ENCODE results near the gene CROCC.

CROCC gene

GRCh38 chr1:16971341-16972188 is 49.8 kb downstream of the CROCC start:
- no peak for DNase-seq

GRCh38 chr1:16972189-16972895 is 50.6 kb downstream of the CROCC start:
- DNase-seq = no peak

DNA sequence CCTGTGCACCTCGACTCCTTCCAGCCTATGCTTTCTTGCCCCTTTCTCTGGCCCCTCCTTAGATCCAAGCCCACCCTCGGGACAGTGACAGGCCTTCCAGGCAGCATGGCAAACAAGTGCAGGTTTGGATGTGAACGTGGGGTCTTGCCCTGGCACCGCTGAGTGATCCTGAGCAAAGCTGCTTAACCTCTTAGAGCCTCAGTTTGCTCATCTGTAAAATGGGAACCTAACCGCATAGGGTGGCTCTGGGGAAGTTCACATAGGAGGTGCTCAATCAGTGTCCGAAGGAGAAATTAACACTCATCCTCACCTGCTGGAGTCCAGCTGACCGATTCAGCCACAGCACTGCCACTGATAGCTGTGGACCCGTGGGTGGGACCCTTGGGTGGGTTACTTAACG is 51.5 kb downstream of the CROCC start:
- no peak for DNase-seq

- no peak for DNase-seq
Observed at GRCh38 chr1:16975211-16975610, 53.5 kb downstream of the CROCC start.

DNA sequence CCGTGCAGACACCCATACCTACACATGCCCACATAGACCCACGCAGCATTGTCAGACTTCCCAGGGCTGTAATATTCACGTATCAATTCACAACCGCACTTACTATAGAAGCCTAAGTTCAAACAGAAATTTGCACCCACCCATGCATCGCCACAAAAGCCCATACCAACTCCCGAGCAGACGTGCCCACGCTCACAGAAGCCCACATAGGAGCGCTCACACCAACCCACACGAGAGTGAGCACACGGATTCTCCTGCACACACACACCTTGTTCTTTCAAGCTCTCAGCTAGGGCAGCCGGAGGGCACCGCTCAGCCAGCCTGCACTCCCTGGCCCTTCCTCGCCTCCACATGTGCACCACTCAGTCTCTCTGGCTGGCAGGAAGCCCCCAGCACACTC is 54.1 kb downstream of the CROCC start:
- no peak for DNase-seq

- DNase-seq = no peak
Observed at GRCh38 chr1:16976966-16977365, 55.2 kb downstream of the CROCC start.

GRCh38 chr1:16977377-16977776 is 55.6 kb downstream of the CROCC start:
- no peak for DNase-seq

- DNase-seq = no peak
Observed at GRCh38 chr1:16978139-16978538, 56.4 kb downstream of the CROCC start.

GRCh38 chr1:16978567-16979474 is 57.1 kb downstream of the CROCC start:
- no peak for DNase-seq

DNA sequence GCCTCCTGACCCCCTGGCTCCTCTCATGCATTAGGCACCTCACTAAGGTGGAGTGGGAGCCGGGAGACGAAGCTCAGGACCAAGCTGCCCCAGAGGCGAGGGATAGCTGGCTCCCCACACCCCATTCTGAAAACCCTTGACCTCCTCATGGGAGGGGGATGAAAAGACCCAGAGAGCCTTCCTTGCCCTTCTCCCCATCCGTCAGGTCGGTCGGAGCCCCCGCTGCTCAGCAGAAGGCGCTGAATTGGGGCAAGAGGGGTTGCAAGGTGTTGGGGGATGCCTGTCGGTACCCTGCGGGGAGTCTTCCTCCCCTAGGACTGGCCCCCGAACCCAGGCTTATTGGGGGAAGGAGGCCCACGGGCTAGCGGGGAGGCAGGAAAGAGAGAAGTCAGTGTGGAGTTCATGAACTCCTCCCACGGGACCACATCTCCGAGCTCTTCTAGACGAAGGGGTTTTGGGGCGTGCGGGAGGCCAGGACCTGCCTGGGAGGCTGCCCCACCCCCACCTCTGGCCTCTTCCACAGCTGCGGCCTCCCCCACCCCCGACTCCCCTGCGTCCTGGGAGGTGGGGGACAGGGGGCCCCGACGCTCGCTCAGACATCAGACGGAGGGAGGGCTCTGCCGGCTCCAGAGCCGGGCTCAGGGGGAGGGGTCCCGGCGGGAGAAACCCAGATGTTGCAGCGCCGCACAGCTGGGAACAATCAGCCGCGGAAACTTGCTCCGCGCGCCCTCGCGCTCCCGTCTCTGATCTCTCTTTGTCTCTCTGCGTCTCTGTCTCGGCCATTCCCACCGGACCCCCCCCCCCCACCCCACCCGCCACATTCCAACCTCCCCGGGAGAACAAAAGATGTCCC is 58.0 kb downstream of the CROCC start:
- no peak for DNase-seq

DNA sequence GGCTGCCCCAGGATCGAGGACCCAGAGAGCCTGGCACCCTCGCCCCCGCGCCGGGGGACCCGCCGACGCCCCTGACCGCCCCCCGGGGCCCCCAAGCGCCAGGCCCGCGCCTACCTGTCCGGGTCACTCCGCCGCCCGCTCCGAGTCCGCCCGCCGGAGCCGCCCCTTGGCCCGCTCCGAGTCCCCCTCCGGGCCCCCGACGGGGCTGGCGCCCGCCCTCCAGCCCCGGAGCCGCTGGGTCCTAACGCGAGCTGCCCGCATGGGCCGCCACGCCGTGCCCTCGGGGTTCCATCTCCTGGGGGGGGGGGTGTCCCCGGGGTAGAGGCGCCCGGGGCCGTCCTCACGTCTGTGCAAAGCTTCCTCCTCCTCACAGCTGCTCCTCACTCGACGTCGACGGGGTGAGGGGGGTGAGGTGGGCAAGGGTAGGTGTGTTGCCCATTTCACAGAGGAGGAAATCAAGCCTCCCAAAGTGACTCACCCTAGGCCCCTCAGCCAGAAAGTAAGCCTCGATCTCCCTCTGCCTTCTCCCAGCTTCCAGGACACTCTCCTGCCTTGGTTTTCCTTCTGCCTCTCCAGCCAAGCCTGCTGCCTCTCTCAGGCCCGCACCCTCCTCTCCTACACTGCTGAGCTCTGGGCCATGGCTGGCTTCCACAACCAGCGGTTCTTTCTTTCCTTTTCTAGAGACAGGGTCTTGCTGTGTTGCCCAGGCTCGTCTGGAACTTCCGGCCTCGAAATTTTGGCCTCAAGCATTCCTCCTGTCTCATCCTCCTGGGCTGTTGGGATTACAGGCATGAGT is 58.9 kb downstream of the CROCC start, which contains the start of gene MFAP2:
Gene MFAP2 (minus strand): TSS at position 148 of the 796 bp plus-strand sequence. CDS start 2,347 bp downstream, outside the sequence.
- DNase-seq = no peak

DNA sequence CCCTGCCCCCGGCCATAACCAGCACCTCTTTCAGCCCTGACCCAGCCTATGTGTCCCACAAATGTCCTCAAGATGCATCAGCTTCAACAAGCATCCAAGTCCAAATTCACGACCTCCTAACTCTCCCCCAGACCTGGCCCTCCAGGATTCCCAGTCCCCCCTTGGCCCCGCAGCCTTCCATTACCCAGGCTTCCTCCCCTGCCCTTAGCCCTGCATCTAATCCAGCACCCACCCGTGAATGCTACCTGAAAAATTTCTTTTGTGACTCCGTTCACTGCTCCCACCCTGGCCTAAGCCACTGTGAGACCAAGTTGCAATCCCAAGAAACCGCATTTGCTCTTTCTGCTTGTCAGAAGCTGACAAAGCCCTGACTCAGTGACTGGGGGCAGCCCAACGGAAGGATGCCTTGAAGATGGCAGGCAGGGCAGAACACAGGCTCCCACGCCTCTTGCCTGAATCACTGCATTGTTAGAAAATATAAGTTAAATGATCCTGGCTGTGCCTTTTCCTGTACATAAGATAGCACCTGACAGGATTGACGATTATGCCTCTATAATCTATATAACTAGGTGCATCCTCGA is 59.6 kb downstream of the CROCC start:
- DNase-seq = no peak

DNA sequence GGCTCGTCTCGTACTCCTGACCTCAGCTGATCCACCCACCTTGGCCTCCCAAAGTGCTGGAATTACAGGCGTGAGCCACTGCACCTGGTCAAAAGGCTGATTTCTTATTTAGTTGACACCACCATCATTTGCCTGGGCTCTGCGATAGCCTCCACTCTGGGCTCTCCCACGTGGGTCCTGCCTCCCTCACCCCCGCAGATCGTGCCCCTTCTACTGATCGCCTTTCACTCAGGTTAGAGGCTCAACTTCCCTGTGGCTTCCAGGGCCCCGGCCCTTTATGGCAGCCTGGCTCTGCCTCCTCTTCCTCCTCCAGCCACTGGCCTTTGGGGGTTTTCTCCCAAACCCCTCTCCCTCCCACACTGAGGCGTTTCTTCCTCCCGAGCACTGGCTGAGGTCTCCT is 61.2 kb downstream of the CROCC start:
- no peak for DNase-seq

DNA sequence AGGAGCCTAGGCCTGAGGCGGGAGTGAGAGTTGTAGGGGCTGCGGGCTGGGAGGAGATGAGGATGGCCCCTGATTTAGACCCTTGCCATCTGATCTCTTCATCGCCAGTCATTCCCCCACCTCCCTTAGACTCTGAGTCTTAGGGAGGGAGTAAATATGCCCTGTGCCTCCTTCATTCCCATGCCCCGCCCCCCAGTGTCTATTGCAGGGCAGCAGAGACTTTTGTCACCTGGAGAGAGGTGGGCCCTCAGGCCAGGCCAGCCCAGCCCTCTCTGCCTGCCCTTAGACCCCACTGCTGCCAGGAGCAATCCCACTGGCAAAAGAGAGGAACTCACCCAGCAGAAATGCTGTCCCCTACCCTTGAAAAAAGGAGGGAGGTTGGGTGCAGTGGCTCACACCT is 61.9 kb downstream of the CROCC start:
- no peak for DNase-seq

DNA sequence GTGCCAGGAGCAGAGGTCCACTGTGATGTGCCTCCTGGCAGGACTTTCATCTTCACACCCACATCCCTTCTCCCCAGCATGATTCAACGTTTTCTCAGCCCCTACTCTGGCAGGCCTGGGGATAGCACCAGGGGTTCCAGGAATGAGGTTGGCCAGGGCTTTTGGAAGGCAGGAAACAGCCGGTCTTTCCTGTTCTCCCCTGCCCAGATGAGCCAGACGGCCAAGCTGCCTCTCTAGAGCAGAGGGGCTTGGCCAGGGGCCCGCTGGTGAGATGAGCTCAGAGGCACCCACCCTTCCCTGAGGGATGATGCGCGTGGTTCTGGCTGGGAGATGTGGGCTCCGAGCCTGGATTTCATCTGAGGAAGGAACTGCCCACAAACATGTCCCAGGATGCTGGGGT is 63.0 kb downstream of the CROCC start:
- no peak for DNase-seq

- no peak for DNase-seq
Observed at GRCh38 chr1:16986113-16986512, 64.4 kb downstream of the CROCC start.

DNA sequence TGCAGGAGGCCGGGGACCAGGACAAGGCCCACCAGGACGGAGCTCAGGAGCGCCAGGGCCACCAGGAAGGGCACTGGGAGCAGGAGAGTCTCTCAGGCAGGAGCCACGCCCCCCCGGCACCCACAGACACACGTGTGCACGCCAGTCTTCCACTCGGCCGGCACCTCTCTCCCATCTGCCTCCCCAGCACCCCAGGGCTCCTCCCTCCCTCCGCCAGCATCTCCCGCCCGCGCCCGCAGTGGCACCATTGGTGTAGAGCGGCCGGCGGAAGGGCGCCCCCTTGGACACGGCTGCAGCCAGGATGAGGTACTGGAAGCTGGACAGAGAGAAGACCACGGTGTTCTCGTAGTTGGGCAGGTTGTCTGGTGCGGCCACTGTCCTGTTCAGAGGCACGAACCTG is 64.8 kb downstream of the CROCC start:
- no peak for DNase-seq

GRCh38 chr1:16986962-16987361 is 65.2 kb downstream of the CROCC start:
- no peak for DNase-seq

DNA sequence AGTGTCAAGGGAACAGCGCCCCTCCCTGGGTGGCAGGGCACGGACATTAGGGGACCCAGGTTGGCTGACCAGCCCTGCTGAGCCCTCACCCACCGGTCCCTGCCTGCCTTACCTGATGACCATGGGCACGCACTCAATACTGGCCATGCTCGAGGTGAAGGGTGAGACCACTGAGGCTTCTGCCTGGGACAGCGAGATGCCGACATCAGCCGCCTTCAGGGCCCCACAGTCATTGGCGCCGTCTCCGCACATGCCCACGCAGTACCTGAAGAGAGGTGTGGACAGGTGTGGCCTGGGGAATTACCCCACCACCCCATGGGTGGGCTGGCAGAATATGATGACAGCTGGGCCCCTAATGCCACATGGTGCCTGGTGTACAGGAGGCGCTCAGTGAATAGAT is 66.5 kb downstream of the CROCC start:
- DNase-seq = no peak

- DNase-seq = no peak
Observed at GRCh38 chr1:16989676-16990391, 68.1 kb downstream of the CROCC start.

Measured in stimulated activated CD4-positive, alpha-beta T cell treated with anti-CD3 and anti-CD28 coated beads, Interleukin-4, amount 100 ng/mL, for 24 hours (primary cell).